ENCODE measurements around the gene LSAMP.

The LSAMP gene

GRCh38 chr3:116002235-116002634 lies 443.1 kb downstream of the LSAMP start:
- TF ChIP-seq CTCF (IDR thresholded peaks at IDR 0.05; ENCODE audit: insufficient read depth, low read length, missing control alignments), result no peak
- ChIA-PET CTCF (interaction anchor here (0.6 to 2.8 kb wide), 3 partner anchors 7 to 19 kb away, joined by 3 to 15 read pairs (median 3); no protein-coding TSS in a partner anchor), POLR2A (no interaction called here)
- H3K4me3 ChIP-seq (ENCODE audit: low read depth, low read length), result no peak overlapping the region
- DNase-seq (ENCODE audit: low read depth, low spot score), result no peak

GRCh38 chr3:116001151-116001621 lies 444.1 kb downstream of the LSAMP start:
- ChIA-PET POLR2A (no interaction called here), CTCF (interaction anchor here (2.8 kb wide), 1 partner anchor 15 kb away, joined by 15 read pairs; no protein-coding TSS in a partner anchor)
- DNase-seq (ENCODE audit: low read depth, low spot score), result no peak
- H3K4me3 ChIP-seq (ENCODE audit: low read depth, low read length), result no peak overlapping the region
- no peak for TF ChIP-seq CTCF (IDR thresholded peaks at IDR 0.05; ENCODE audit: insufficient read depth, low read length, missing control alignments)

- POLR2A ChIA-PET, result no interaction called here
- no peak for TF ChIP-seq CTCF (IDR thresholded peaks at IDR 0.05; ENCODE audit: insufficient read depth, low read length, missing control alignments)
Measured at GRCh38 chr3:116000311-116000710, 445.0 kb downstream of the LSAMP start.

GRCh38 chr3:115999613-116000012 lies 445.7 kb downstream of the LSAMP start:
- H3K4me3 ChIP-seq (ENCODE audit: low read depth, low read length), result no peak overlapping the region
- POLR2A ChIA-PET, result no interaction called here
- CTCF ChIA-PET, result interaction anchor here (0.8 kb wide), 2 partner anchors 9 to 13 kb away, joined by 3 to 4 read pairs; no protein-coding TSS in a partner anchor
- no peak for TF ChIP-seq CTCF (IDR thresholded peaks at IDR 0.05; ENCODE audit: insufficient read depth, low read length, missing control alignments)
- DNase-seq (ENCODE audit: low read depth, low spot score), result no peak

More at GRCh38 chr3:116000311-116000710, 445.0 kb downstream of the LSAMP start:
- peak; percentile 84 for DNase-seq (ENCODE audit: low read depth, low spot score)
- H3K4me3 ChIP-seq (ENCODE audit: low read depth, low read length), result no peak overlapping the region
- CTCF ChIA-PET, result interaction anchor here (0.8 kb wide), 1 partner anchor 14 kb away, joined by 4 read pairs; no protein-coding TSS in a partner anchor

GRCh38 chr3:115999001-115999585 lies 446.2 kb downstream of the LSAMP start:
- ChIA-PET POLR2A (no interaction called here), CTCF (interaction anchor here (0.8 kb wide), 1 partner anchor 9 kb away, joined by 3 read pairs; no protein-coding TSS in a partner anchor)

More at GRCh38 chr3:115999001-115999585, 446.2 kb downstream of the LSAMP start:
- DNase-seq (ENCODE audit: low read depth, low spot score), result no peak
- no peak overlapping the region for H3K4me3 ChIP-seq (ENCODE audit: low read depth, low read length)
- TF ChIP-seq CTCF (IDR thresholded peaks at IDR 0.05; ENCODE audit: insufficient read depth, low read length, missing control alignments), result no peak
